ENCODE results near the gene FRY.

Gene FRY

DNA sequence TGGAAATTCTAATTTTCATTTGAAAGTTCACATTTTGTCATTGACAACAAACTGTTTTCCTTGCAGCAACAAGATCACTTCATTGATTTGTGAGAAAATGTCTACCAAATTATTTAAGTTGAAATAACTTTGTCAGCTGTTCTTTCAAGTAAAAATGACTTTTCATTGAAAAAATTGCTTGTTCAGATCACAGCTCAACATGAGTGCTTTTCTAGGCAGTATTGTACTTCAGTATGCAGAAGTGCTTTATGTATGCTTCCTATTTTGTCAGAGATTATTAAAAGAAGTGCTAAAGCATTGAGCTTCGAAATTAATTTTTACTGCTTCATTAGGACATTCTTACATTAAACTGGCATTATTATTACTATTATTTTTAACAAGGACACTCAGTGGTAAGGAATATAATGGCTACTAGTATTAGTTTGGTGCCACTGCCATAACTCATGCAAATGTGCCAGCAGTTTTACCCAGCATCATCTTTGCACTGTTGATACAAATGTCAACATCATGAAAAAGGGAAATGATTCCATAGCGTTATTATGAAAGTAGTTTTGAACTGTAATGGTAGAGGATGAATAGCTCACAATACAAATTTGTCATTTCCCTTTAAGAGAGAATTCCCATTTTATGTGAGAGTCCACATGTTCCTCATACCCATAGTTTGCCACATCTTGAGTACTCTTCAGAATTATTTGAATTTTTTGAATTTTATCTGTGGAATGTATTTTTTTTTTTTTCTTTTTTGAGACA lies 286.3 kb downstream of the FRY start:
- no peak overlapping the region for H3K27ac ChIP-seq
- DNase-seq (ENCODE audit: low read depth, low spot score), result no peak

DNA sequence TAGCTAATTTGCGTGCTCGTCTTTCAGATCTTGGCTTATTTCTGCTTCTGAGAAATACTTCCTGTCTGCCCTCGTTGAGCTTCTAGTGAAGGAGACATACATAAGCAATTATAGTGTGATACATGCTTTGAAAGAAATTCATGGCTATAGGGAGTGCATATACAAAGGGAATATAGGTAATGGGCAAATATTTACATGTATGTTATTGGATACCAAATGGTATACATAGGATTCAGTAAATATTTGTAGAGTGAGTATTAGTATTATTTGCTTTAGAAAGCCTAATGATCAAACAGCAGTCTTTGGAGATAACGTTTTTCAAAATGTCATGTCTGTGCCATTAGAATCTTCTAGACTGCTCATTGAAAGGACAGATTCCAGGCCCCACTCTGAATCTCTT lies 289.0 kb downstream of the FRY start:
- H3K27ac ChIP-seq, result no peak overlapping the region
- no peak for DNase-seq (ENCODE audit: low read depth, low spot score)

DNA sequence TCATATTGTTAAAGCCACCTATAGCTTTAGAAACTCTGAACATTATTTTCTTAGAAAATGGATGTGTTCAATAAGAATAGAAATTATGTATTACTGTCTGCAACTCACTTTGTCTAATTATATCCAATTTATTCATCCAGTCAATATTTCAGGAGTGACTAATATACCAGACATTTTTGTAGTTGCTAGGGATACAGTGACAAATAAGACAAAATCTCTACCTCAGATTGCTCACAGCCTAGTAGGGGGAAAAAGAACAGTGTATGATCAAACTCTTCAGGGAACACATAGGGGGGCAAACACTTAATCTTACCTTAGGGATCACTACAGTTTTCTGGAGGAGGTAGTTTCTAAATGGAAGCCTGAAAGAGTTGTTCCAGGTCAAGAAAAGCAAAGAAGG lies 292.3 kb downstream of the FRY start:
- DNase-seq (ENCODE audit: low read depth, low spot score), result no peak
- H3K27ac ChIP-seq, result no peak overlapping the region

- H3K27ac ChIP-seq, result peak overlapping the region; percentile 57
Observed at GRCh38 chr13:32330441-32330840, 298.9 kb downstream of the FRY start.

GRCh38 chr13:32334671-32335070 lies 303.1 kb downstream of the FRY start:
- no peak for DNase-seq (ENCODE audit: low read depth, low spot score)
- H3K27ac ChIP-seq, result no peak overlapping the region

More at GRCh38 chr13:32330441-32330840, 298.9 kb downstream of the FRY start:
- DNase-seq (ENCODE audit: low read depth, low spot score), result peak; percentile 16

DNA sequence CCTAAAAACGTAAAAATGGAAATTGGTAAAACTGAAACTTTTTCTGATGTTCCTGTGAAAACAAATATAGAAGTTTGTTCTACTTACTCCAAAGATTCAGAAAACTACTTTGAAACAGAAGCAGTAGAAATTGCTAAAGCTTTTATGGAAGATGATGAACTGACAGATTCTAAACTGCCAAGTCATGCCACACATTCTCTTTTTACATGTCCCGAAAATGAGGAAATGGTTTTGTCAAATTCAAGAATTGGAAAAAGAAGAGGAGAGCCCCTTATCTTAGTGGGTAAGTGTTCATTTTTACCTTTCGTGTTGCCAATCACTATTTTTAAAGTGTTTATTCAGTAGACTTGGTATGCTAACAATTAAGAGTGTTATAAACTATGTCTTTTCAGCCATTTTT lies 309.3 kb downstream of the FRY start:
- H3K27ac ChIP-seq, result no peak overlapping the region
- DNase-seq (ENCODE audit: low read depth, low spot score), result no peak

GRCh38 chr13:32347651-32348050 lies 316.1 kb downstream of the FRY start:
- DNase-seq (ENCODE audit: low read depth, low spot score), result no peak
- no peak overlapping the region for H3K27ac ChIP-seq

Data from epithelial cell of prostate (primary cell).